ENCODE measurements around the gene TTC12. TPM values are rescaled to one million over a fixed set of nuclear protein-coding genes. Genes with fewer than 3 reads are reported as not detected.
"Not testable (repeated sequence)": the region's sequence is repeated elsewhere in the genome, so short reads cannot be mapped to it uniquely, and the experiment has no call there.

Gene TTC12
- total RNA-seq, 1 donor from 2014 or later, result 20.4 TPM

- intact Hi-C loops (cut with DNase I), result loop anchor here (5.0 kb wide), 2 partner anchors 702 to 1783 kb away; no protein-coding TSS in a partner anchor
- DNase-seq (ENCODE audit: extremely low spot score in 2 of 2), result peak; percentile 85 to 87
- Histone ChIP-seq H3K36me3 (no peaks in the 10 kb centered on the region), H3K27me3 (no peaks in the 10 kb centered on the region), H3K9me3 (no peaks in the 10 kb centered on the region), H3K4me3 (no peak overlapping the region), H3K27ac (no peak overlapping the region), H3K4me1 (no peaks in the 10 kb centered on the region)
- no peak for TF ChIP-seq POLR2A (IDR thresholded peaks at IDR 0.05)
- TF ChIP-seq, protein P1, sequence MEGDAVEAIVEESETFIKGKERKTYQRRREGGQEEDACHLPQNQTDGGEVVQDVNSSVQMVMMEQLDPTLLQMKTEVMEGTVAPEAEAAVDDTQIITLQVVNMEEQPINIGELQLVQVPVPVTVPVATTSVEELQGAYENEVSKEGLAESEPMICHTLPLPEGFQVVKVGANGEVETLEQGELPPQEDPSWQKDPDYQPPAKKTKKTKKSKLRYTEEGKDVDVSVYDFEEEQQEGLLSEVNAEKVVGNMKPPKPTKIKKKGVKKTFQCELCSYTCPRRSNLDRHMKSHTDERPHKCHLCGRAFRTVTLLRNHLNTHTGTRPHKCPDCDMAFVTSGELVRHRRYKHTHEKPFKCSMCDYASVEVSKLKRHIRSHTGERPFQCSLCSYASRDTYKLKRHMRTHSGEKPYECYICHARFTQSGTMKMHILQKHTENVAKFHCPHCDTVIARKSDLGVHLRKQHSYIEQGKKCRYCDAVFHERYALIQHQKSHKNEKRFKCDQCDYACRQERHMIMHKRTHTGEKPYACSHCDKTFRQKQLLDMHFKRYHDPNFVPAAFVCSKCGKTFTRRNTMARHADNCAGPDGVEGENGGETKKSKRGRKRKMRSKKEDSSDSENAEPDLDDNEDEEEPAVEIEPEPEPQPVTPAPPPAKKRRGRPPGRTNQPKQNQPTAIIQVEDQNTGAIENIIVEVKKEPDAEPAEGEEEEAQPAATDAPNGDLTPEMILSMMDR (IDR thresholded peaks at IDR 0.05), result peak; percentile 71 to 77 (median 74)
Observed at GRCh38 chr11:113289431-113290187, 24.8 kb upstream of the TTC12 start.

DNA sequence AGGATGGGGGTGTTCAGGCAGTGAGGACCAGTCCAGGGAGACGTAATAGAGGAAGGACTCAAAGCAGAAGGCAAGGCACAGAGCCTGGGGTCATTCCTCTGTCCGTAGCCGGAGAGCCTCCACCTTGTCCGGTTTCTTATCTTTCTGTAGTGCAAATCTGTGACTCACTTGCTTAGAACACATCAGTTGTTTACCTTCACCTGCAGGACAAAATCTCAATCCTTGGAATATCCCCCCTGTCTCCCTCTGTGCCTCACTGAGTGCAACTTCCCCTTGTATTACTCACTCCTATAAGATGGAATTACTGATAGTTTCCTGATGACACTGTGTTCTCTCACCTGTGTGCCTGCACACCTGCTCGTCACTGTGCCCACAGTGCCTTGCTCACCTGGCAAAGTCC, 20.4 kb upstream of the TTC12 start:
- no peak overlapping the region for H3K27ac ChIP-seq
- no peak overlapping the region for H3K4me3 ChIP-seq
- H3K27me3 ChIP-seq, result no peaks in the 10 kb centered on the region
- no peaks in the 10 kb centered on the region for H3K9me3 ChIP-seq
- H3K36me3 ChIP-seq, result no peaks in the 10 kb centered on the region
- TF ChIP-seq, protein P1 (IDR thresholded peaks at IDR 0.05), result no peak
- no peak for TF ChIP-seq POLR2A (IDR thresholded peaks at IDR 0.05)
- no peaks in the 10 kb centered on the region for H3K4me1 ChIP-seq
- peak in 1 of 2 donors; percentile 47 for DNase-seq (ENCODE audit: extremely low spot score in 2 of 2)
- intact Hi-C loops (cut with DNase I), result loop anchor here (5.0 kb wide), 1 partner anchor 1778 kb away; no protein-coding TSS in a partner anchor

- H3K9me3 ChIP-seq, result no peaks in the 10 kb centered on the region
- TF ChIP-seq, protein P1 (IDR thresholded peaks at IDR 0.05), result no peak
- TF ChIP-seq POLR2A (IDR thresholded peaks at IDR 0.05) (no peak), POLR2AphosphoS5 (IDR thresholded peaks at IDR 0.05; ENCODE audit: insufficient read depth in 1 of 2, low read depth in 1 of 2) (no peak)
- H3K4me3 ChIP-seq, result no peak overlapping the region
- DNase-seq (ENCODE audit: extremely low spot score in 2 of 2), result peak in 1 of 2 donors; percentile 29
- H3K27me3 ChIP-seq, result no peaks in the 10 kb centered on the region
- H3K4me1 ChIP-seq, result no peaks in the 10 kb centered on the region
- no peak overlapping the region for H3K27ac ChIP-seq
- no peaks in the 10 kb centered on the region for H3K36me3 ChIP-seq
- intact Hi-C loops (cut with DNase I), result no loop called here
Observed at GRCh38 chr11:113295993-113296392, 18.4 kb upstream of the TTC12 start.

GRCh38 chr11:113296447-113297205, 17.8 kb upstream of the TTC12 start:
- Histone ChIP-seq H3K27me3 (no peaks in the 10 kb centered on the region), H3K36me3 (no peaks in the 10 kb centered on the region), H3K4me3 (no peak overlapping the region), H3K4me1 (no peaks in the 10 kb centered on the region), H3K27ac (no peak overlapping the region), H3K9me3 (no peaks in the 10 kb centered on the region)
- peak in 1 of 2 donors; percentile 71 for DNase-seq (ENCODE audit: extremely low spot score in 2 of 2)
- TF ChIP-seq, protein P1 (IDR thresholded peaks at IDR 0.05), result no peak
- TF ChIP-seq POLR2A (IDR thresholded peaks at IDR 0.05), result no peak
- TF ChIP-seq POLR2AphosphoS5 (IDR thresholded peaks at IDR 0.05; ENCODE audit: insufficient read depth in 1 of 2, low read depth in 1 of 2), result no peak
- intact Hi-C loops (cut with DNase I), result no loop called here

GRCh38 chr11:113298496-113298895, 15.9 kb upstream of the TTC12 start:
- H3K27me3 ChIP-seq; intact Hi-C loops (cut with DNase I): not testable (repeated sequence)

More at GRCh38 chr11:113298496-113298895, 15.9 kb upstream of the TTC12 start:
- not testable (repeated sequence) for H3K4me3 ChIP-seq; DNase-seq (ENCODE audit: extremely low spot score in 2 of 2); H3K9me3 ChIP-seq; H3K36me3 ChIP-seq; H3K27ac ChIP-seq; H3K4me1 ChIP-seq

All from vagina (tissue), 2 donors.